PC-3 (cell line): ENCODE data around the gene TMEM170B. TPM values are rescaled to one million over a fixed set of nuclear protein-coding genes. Genes with fewer than 3 reads are reported as not detected.
A peak's percentile ranks its signal among the peaks of the same experiment; 100 is the strongest.

Experiments
- ATAC-seq: fragments of 200-7000 bp; cut with Tn5 transposase; 2 replicates; pipeline ENCODE4 v1.9.1; 2020; ENCODE audit warnings: mild to moderate bottlenecking, moderate library complexity
- BruUV-seq: library from RNA; stranded (reverse); fragments of 400-500 nt; replicated peaks from 2 replicates; lab custom pipeline; 2021; lab: Mats Ljungman, UMichigan
- CTCF ChIA-PET: fragments of 300-600 bp; sonication (Branson Sonifier 250); formaldehyde crosslinking; loops from one replicate; lab custom pipeline; 2022; ENCODE audit warnings: antibody characterized with exemption; lab: Charles Lee
- POLR2A ChIA-PET: fragments of 300-600 bp; sonication (Branson Sonifier 250); formaldehyde crosslinking; loops from one replicate; lab custom pipeline; 2022; ENCODE audit warnings: antibody characterized with exemption; ENCODE audit not compliant: unreplicated experiment; lab: Charles Lee
- DNase-seq: peaks from one replicate; pipeline ENCODE4 v3.0.0-alpha.2; 2015
- H2AFZ ChIP-seq: fragments of 300-600 bp; sonication (generic); 2 replicates; pipeline ENCODE4 v1.6.0; 2016; ENCODE audit warnings: antibody characterized with exemption, low read length
- H3F3A ChIP-seq: fragments of 300-600 bp; sonication (generic); one replicate; pipeline ENCODE4 v1.6.0; 2017; ENCODE audit warnings: antibody characterized with exemption, low read length, control low read depth, mild to moderate bottlenecking; ENCODE audit not compliant: unreplicated experiment
- H3K27ac ChIP-seq: fragments of 300-600 bp; sonication (generic); 2 replicates; pipeline ENCODE4 v1.5.1; 2016; ENCODE audit warnings: mild to moderate bottlenecking, low read length
- H3K27me3 ChIP-seq: fragments of 300-600 bp; sonication (generic); 2 replicates; pipeline ENCODE4 v1.6.1; 2016; ENCODE audit warnings: low read length, mixed read lengths
- H3K36me3 ChIP-seq: fragments of 300-600 bp; sonication (generic); 2 replicates; pipeline ENCODE4 v1.6.1; 2016; ENCODE audit warnings: low read depth, mixed run types, low read length, mixed read lengths
- H3K4me1 ChIP-seq: fragments of 300-600 bp; sonication (generic); 2 replicates; pipeline ENCODE4 v1.5.1; 2016; ENCODE audit warnings: low read length; ENCODE audit not compliant: insufficient read depth
- H3K4me2 ChIP-seq: fragments of 300-600 bp; sonication (generic); 2 replicates; pipeline ENCODE4 v1.6.0; 2016; ENCODE audit warnings: low read length
- H3K4me3 ChIP-seq: fragments of 300-600 bp; sonication (generic); 2 replicates; pipeline ENCODE4 v1.5.1; 2016; ENCODE audit warnings: mild to moderate bottlenecking, low read length, mixed read lengths
- H3K79me2 ChIP-seq: fragments of 300-600 bp; sonication (generic); 2 replicates; pipeline ENCODE4 v1.6.1; 2017; ENCODE audit warnings: low read length, mixed read lengths
- H3K9ac ChIP-seq: fragments of 300-600 bp; sonication (generic); 2 replicates; pipeline ENCODE4 v1.6.0; 2016; ENCODE audit warnings: mild to moderate bottlenecking, low read length
- H3K9me2 ChIP-seq: fragments of 300-600 bp; sonication (generic); replicated peaks from 2 replicates; pipeline ENCODE4 v1.6.1; 2016; ENCODE audit warnings: mixed run types, low read length, mixed read lengths
- H3K9me3 ChIP-seq: fragments of 300-600 bp; sonication (generic); 2 replicates; pipeline ENCODE4 v1.6.1; 2016; ENCODE audit warnings: low read length, mixed read lengths
- H4K20me1 ChIP-seq: fragments of 300-600 bp; sonication (generic); 2 replicates; pipeline ENCODE4 v1.6.1; 2016; ENCODE audit warnings: low read length, mixed read lengths
- CTCF ChIP-seq: fragments of 300-600 bp; sonication (generic); conservative IDR thresholded peaks from 2 replicates; pipeline ENCODE4 v1.5.1; 2017; ENCODE audit warnings: antibody characterized with exemption, low read depth, mild to moderate bottlenecking, low read length
- EZH2 ChIP-seq: fragments of 300-600 bp; sonication (generic); IDR thresholded peaks from one replicate; pipeline ENCODE4 v1.6.1; 2017; ENCODE audit warnings: antibody characterized with exemption, mild to moderate bottlenecking, low read length; ENCODE audit not compliant: unreplicated experiment
- EZH2phosphoT487 ChIP-seq: fragments of 300-600 bp; sonication (generic); IDR thresholded peaks from 2 replicates; pipeline ENCODE4 v1.6.1; 2018; ENCODE audit warnings: mild to moderate bottlenecking, antibody characterized with exemption, low read length, borderline replicate concordance
- intact Hi-C: fragments of 100-400 bp; cut with micrococcal nuclease; formaldehyde crosslinking; loops from 2 replicates; pipeline ENCODE4 v1.9.0; 2023
- total RNA-seq: library from RNA; depleted of rRNA; stranded (reverse); fragments of >200 nt; gene quantifications from 2 replicates; pipeline ENCODE4 v1.2.3, GENCODE V29; 2014

Gene TMEM170B
- total RNA-seq, 1 experiment from 2014 or later = 0.66 TPM

- Histone ChIP-seq H3K36me3 (no peaks in the 10 kb centered on the region), H4K20me1 (no peaks in the 10 kb centered on the region), H3K27ac (no peak overlapping the region), H3K9ac (no peak overlapping the region), H3K4me3 (no peak overlapping the region), H3K9me2 (no peaks in the 10 kb centered on the region), H3F3A (no peaks in the 10 kb centered on the region), H2AFZ (no peak overlapping the region), H3K4me1 (peaks cover 9% of the 10 kb centered on the region), H3K4me2 (no peak overlapping the region), H3K79me2 (no peaks in the 10 kb centered on the region), H3K27me3 (no peaks in the 10 kb centered on the region), H3K9me3 (no peaks in the 10 kb centered on the region)
- DNase-seq (no peak), ATAC-seq (no peak)
- BruUV-seq = no TSS peak
- POLR2A ChIA-PET = no interaction called here
- intact Hi-C loops = no loop called here
- TF ChIP-seq EZH2phosphoT487 (no peak), CTCF (no peak), EZH2 (no peak)
- CTCF ChIA-PET = no interaction called here
Observed at GRCh38 chr6:11493974-11494373, 43.6 kb upstream of the TMEM170B start.

DNA sequence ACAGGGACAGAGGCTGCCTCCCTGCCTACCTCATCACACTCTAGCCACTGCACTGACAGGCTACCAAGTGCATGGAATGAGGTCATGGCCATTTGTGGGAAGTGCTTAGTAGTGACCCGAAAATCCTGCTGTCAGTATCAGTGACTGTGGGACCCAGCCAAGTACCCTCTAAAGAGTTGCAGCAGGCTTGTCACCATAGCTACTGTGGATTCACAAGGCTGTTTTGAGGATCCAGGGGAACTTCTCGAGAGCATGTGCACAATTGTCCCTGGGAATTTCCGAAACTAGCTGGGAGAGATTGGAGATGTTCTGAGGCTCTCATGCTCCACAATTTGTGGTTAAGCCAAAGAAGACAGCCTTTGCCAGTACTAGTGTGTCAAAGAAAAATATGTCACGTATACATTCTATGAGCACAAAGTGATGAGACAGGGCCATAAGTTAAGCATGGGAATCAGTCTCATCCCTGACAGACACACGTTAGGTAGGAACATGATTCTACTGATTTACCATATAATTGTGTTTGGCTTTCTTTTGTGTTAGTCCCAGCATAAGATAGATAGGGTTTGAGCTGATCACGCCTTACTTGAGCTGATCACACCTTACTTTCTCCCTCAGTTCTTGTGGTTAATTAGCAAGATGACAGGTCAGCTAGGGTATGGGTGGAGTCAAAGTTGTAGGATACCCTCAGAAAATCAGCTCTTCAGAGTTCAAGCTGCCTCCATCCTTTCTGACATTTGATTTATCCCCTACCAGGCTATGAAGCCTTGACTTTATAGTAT is 42.6 kb upstream of the TMEM170B start:
- Histone ChIP-seq H3K27me3 (no peaks in the 10 kb centered on the region), H3K79me2 (no peaks in the 10 kb centered on the region), H3K4me1 (peaks cover 19% of the 10 kb centered on the region), H3K36me3 (no peaks in the 10 kb centered on the region), H3K9me3 (no peaks in the 10 kb centered on the region), H3K4me3 (no peak overlapping the region), H3F3A (no peaks in the 10 kb centered on the region), H3K4me2 (no peak overlapping the region), H2AFZ (0 out of 2 replicates have a peak overlapping the region, but pooled peaks have one; percentile 72), H3K9me2 (no peaks in the 10 kb centered on the region), H3K27ac (no peak overlapping the region), H4K20me1 (no peaks in the 10 kb centered on the region), H3K9ac (no peak overlapping the region; the same call in 1 of the 2 replicates)
- ATAC-seq (no peak), DNase-seq (no peak)
- BruUV-seq = no TSS peak
- TF ChIP-seq CTCF (no peak), EZH2 (no peak), EZH2phosphoT487 (no peak)
- ChIA-PET CTCF (interaction anchor here (0.6 to 1.0 kb wide), 3 partner anchors 288 to 358 kb away, joined by 3 read pairs; no protein-coding TSS in a partner anchor), POLR2A (no interaction called here)
- intact Hi-C loops = loop anchor here (5.0 kb wide), 2 partner anchors 42 to 333 kb away; partner anchors contain the start of gene TMEM170B
